GM19467 (cell line): Measurements from ENCODE around the gene SERPINE3.

ENCODE experiments used
- ATAC-seq: cut with Tn5 transposase; IDR thresholded peaks from one replicate; pipeline ENCODE4 v1.9.1; 2021; ENCODE audit warnings: mild to moderate bottlenecking, moderate library complexity; ENCODE audit not compliant: unreplicated experiment

SERPINE3 gene

DNA sequence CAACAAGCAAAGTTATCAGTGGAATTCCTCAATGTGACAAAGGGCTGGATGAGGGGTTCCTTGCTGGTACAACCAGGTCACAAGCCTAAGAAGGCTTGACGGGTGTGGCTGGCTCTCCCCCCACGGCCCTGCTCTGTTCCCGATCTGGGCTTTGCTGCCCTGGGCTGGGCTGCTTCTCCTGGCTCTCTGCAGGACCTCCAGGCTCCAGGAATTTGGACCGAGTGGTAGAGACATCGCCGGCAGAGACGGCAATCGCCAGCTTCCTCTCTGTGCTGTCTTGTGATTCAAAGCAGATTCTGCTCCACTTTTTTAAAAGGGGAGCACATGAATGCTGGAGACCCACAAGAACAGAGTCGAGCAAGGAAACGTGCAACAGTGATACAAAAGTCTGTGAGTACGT is at the start of gene SERPINE3:
SERPINE3 (plus strand) TSS at position 338 of the 400 bp plus-strand sequence. CDS start 1,401 bp downstream, outside the sequence.
- no peak for ATAC-seq

- no peak for ATAC-seq
Observed at GRCh38 chr13:51291341-51291740, 48.1 kb upstream of the SERPINE3 start.

DNA sequence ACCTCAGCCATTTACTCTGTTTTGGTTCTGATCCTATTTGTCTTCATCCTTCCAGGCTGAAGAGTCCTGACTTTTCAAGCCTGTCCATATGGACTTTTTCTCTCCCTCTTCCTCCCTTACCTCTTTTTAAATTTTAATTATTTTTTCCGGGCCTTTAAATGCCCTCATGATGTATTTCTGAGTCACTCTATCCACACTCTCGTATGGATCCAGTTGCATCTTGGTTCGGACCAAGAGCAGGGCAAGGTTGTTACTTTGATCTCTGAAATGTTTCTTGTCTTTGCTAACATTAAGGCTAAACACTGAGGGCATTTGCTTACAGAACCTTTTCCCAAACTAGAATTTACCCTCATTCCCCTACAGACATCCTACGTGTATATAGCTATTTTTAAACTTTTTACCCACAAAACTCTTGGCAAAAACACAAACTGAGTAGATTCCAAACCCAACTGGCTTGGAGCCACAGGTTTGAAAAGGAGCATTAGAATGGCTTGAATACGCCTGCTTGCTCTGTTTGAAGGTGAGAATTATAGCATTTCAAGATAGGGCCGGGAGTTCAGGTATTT is 47.4 kb upstream of the SERPINE3 start:
- ATAC-seq, result no peak

GRCh38 chr13:51297556-51297955 is 41.9 kb upstream of the SERPINE3 start:
- no peak for ATAC-seq

DNA sequence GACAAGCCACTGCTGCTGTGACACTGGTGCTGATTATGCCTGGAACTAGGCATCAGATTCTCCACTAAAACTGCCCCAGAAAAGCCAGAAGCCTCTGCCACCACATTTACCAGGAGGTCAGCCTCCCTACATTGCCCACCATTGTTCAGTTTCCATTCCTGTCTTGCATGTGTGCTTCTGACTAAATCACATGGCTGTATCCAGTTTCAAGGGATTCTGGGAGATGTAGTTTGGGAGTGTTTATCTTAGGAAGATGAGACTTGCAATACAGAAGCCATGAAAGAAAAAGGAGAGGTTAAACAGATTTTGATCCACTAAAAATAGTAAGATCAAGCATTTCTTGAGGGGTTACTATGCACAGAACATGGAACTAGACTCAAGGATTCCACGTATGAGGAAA is 40.7 kb upstream of the SERPINE3 start:
- no peak for ATAC-seq

DNA sequence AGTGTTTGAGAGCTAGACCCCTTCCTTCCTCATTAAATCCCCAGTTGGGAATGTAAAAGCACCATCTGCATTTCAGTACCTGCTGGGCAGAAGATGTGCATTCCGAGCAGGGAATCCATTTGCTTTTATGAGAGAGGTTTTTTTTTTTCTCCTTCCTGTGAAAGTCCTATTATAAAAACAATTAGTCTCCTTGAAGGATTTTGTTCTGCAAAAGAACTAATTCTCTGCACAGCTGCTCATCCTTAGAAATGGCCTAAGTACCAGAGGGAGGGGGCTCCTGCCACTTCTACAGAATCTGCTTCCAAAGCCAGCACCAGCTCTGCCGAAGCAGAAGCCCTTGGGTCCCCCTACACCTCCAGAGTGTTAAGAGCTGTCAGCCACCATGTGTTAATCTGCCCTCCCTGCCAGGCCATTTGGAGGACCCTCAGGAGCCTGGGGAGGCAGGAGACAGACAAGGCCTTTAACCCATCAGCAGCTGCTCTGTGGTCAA is 36.4 kb upstream of the SERPINE3 start:
- ATAC-seq, result no peak

- ATAC-seq, result no peak
Observed at GRCh38 chr13:51303882-51304281, 35.6 kb upstream of the SERPINE3 start.

DNA sequence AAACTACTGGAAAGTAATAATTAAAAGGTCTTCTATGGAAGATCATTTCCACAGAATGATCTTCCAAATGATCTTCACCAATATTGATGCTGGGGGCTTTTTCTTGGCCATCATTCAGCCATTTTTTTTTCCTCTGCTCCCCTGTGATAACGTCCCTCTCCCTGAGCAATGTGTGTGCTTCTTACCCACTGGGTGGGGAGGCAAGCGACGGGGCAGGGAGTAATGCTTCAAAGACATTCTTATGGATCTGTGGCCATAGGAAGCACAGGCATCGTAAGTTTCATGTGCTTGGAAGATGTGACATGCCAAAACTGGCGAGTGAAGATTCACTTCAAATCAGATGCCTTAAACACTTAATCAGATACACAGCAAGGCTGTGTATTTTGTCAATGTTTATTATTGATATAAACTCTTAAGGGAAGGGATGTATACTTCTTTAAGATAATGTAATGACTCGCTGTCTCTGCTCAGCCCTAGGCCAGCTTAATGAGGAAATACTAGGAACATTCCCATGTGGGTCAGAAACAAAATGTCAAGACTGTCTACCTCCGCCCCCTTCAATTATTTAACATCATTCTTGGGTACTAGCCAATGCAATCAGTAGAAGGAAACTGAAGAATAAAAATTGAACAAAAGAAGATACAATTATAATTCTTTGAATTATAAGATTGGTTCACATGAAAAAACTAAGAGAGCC is 34.1 kb upstream of the SERPINE3 start:
- no peak for ATAC-seq

- no peak for ATAC-seq
Observed at GRCh38 chr13:51308781-51309180, 30.7 kb upstream of the SERPINE3 start.

- ATAC-seq, result no peak
Observed at GRCh38 chr13:51311231-51311630, 28.3 kb upstream of the SERPINE3 start.

- ATAC-seq, result no peak
Observed at GRCh38 chr13:51311957-51312520, 27.5 kb upstream of the SERPINE3 start.

DNA sequence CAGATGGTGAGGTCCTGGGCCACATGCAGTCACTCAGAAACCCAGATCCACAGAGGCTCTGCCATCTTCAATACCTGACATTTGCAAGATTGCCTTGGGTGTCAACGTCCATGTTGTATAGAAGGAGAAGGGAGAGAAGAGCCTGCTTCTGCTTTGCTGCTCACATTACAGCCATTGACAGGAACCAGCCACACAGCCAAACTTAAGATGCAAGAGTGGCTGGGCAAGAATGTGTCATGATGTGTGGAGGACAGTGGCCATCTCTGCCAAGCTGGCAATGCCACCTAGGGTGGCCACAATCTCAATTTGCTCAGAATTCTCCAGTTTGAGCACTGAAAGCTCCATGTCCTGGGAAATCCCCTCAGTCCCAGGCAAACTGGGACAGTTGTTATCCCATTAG is 25.9 kb upstream of the SERPINE3 start:
- ATAC-seq, result no peak

DNA sequence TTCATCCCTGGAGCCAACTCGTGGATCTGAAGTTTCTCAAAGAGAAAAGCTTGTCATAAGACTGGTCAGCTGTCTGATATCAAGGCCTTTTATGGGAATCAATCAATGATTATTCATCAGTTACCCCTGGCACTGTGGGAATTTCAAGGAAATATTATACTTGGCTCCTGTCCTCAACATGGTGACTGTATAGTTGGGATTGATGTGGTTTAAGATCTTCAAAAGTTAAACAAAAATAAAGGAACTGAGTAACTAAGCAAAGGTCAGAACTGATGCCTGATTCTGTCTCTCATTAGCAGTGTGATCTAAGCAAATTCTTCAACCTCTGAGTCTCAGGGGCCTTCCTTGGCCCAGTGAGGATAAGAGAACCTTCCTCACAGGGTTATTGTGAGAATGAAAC is 22.2 kb upstream of the SERPINE3 start:
- ATAC-seq, result no peak

DNA sequence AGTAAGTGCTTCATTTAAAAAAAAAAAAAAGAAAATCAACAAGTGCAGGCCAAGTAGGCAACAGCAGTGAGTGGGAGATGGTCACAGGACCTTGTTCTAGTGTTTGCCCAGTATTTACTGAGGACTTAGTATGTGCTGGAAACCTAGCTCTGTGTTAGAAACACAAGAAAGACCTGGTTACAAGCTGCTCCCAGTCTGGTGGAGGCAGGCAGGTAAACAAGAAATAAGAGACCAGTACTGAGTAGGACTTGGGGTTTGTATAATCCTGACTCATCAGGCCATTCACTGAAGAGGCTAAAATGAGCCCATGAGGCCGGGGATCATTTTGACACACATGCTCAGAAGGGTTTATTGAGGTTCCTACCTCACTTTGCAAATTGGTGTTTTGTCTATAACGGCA is 21.5 kb upstream of the SERPINE3 start:
- no peak for ATAC-seq

GRCh38 chr13:51318876-51319275 is 20.6 kb upstream of the SERPINE3 start:
- no peak for ATAC-seq

GRCh38 chr13:51321836-51322235 is 17.7 kb upstream of the SERPINE3 start:
- no peak for ATAC-seq

GRCh38 chr13:51322826-51323225 is 16.7 kb upstream of the SERPINE3 start:
- ATAC-seq, result no peak

DNA sequence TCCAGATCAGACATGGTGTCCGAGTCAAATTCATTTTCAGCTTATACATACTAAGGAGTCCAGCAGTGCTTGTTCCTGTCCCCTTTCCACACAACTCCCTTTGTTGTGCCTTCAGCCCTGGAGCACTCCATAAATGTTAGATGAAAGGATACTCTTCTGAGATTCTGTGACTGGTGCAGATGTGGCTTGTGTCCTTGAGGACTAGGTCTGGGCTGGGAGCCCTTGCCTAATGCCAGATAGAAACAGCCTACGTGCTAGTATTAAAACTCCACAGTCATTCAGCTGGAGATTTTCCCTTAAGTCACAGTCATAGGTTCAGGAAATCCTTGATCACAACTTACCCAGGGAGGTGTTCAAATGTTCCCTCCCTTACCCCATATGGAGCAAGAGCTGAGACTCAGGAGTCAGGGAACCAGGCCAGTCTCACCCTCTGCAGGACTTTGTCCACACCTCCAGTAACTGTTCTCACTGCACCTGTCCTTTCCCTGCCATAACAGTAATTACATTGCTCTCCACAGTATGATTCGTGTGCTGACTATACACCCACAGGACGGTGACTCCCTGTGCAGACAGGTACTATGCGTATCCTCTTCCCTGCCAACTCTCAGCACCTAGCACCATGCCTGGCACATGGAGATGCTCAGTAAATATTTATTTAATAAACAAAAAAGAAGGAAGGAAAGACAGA is 15.5 kb upstream of the SERPINE3 start:
- ATAC-seq, result no peak

- ATAC-seq, result no peak
Observed at GRCh38 chr13:51324714-51325420, 14.6 kb upstream of the SERPINE3 start.

DNA sequence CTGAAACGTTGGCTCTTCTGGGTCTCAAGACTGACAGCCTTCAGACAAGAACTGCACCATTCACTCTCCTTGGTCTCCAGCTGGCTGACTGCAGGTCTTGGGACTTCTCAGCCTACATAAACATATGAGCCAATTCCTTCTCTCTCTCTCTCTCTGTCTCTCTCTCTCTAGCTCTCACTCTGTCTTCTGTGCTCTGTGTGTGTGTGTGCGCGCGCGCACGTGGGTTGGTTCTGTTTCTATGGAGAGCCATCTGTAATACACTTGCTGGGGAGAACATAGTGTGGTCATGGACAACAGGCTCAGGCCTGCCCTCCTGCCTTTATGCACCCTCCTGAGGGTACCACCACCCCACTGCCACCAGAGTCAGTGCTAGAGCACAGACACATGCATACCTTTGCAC is 13.7 kb upstream of the SERPINE3 start:
- no peak for ATAC-seq

GRCh38 chr13:51326777-51327176 is 12.7 kb upstream of the SERPINE3 start:
- no peak for ATAC-seq
